GM18508 (cell line): ENCODE data around the gene ADAM15.

Experiments used
- ATAC-seq: cut with Tn5 transposase; IDR thresholded peaks from one replicate; pipeline ENCODE4 v1.9.1; 2021; ENCODE audit warnings: moderate number of reproducible peaks; ENCODE audit not compliant: insufficient read depth, unreplicated experiment

The ADAM15 gene

DNA sequence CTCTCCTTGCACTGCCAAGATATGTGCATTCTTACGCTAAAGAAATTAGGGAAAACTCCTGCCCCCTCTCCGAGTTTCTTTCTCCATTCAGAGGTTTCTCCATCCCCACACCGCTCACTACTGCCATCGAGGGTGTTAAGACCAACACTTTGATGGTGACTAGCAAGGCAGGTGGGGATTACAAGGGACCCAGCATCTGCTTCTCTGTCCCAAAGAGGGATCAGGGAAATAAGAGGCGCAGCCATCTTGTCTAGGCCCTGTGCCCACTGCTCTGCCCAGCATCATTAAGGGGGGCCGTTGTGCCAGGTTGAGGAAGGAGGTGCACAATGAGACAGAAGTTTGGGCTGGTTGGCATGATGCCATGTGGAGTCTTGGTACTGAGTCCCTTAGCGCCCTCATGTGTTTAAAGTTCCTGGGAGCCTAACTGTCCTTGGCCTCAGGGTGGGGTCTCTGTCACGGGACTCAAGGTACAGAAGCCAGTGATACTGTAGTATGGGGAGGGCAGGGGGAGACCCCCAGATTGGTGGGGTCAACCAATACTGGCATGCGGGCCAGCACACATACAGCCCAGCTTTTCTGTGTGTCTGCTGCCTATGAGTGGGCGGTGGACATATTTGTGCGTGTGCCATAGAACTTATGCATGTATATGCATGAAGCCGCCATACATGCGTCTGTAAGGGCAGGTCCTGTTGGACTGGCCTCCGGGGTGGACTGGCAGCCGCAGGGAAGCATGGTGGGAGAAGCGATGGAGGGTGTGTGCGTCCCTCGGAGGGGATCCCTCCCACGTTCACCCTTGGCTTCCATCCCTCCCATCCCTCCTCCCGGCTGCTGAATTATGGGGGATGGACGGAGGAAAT, 33.0 kb downstream of the ADAM15 start:
- ATAC-seq: no peak

- ATAC-seq: peak; percentile 50
These were observed 33.8 kb downstream of the ADAM15 start for GRCh38 chr1:155084722-155085503.

DNA sequence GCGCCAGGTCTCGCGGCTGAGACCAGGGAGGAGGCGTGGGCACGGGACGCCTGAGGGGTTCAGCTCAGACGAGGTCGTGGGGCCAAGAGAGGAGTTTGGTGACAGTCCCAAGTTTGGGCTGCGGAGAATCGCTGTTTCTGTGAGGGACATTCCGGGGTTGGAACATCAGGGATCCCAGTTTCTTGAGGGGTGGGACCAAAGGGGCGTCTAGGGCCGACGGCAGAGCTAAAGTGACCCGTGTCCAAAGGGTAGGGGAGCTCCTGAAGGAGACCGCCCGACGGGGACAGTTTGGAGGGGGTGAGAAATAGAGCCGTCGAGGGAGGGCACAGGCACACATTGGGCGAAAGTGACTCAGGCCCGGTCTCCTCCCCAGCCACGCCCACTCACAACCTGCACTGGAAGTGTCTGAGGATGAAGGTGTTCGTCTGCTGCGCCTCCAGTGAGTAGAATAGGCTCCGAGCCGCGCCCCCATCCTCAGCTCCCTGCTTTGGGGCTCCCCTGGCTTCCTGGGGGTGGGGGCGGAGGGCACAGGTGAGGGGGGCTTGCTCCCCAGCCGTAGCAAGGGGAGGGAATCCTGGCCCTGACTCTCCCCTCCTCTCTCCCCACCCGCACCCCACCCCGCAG, 34.5 kb downstream of the ADAM15 start:
- no peak for ATAC-seq

- ATAC-seq: no peak
These were observed 35.1 kb downstream of the ADAM15 start for GRCh38 chr1:155086128-155086741.

DNA sequence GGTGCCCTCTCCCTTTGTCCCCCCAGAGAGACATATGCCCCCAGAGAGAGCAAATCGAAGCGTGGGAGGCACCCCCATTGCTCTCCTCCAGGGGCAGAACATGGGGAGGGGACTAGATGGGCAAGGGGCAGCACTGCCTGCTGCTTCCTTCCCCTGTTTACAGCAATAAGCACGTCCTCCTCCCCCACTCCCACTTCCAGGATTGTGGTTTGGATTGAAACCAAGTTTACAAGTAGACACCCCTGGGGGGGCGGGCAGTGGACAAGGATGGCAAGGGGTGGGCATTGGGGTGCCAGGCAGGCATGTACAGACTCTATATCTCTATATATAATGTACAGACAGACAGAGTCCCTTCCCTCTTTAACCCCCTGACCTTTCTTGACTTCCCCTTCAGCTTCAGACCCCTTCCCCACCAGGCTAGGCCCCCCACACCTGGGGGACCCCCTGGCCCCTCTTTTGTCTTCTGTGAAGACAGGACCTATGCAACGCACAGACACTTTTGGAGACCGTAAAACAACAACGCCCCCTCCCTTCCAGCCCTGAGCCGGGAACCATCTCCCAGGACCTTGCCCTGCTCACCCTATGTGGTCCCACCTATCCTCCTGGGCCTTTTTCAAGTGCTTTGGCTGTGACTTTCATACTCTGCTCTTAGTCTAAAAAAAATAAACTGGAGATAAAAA, 35.9 kb downstream of the ADAM15 start:
- ATAC-seq: no peak

DNA sequence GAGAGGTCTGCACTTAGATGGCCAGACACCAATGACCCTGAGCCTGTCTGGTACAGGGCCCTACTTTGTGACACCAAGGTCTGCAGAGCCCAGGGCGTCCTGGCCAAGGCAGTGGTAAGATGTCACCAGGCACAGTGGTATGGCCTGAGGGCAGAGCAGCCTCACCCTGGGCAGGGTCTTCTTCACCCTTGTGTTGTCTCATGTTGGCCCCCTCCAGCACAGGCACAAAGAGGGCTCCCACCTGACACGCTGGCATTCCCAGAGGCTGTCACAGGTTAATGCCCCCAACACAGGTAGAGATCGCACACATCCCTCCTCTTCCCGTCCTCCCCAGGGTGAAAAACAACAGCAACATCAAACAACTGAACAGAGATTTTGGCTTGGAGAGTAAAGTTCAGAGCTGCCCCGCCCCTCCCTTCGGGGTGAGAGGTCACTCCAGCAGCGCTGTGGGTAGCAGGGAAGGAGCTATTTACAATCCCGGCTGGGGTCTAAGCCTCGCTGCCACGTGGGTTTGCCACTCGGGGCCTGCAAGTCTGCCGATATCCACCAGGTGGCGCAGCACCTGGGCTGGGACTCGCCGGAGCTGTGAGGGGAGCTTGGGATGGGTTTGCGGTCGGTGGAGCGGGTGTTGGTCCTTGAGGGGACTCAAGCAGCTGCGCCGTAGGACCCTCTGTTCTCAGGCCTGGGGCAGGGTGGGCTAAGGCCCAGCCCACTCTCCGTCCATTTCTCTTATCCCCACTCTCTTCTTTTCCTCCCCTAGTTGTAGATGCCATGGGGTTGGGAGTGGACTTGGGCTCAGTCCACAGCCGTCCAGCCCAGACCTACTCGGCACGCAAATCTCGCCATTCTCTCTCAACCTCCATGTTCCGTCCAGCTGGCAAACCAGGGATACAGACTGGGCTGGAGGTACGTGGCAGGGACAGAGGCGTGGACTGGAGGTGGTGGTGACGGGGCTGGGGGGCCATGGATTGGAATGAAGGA, 40.2 kb downstream of the ADAM15 start:
- ATAC-seq: no peak

GRCh38 chr1:155092131-155092530, 41.0 kb downstream of the ADAM15 start:
- no peak for ATAC-seq

GRCh38 chr1:155092641-155093040, 41.5 kb downstream of the ADAM15 start:
- ATAC-seq: no peak

DNA sequence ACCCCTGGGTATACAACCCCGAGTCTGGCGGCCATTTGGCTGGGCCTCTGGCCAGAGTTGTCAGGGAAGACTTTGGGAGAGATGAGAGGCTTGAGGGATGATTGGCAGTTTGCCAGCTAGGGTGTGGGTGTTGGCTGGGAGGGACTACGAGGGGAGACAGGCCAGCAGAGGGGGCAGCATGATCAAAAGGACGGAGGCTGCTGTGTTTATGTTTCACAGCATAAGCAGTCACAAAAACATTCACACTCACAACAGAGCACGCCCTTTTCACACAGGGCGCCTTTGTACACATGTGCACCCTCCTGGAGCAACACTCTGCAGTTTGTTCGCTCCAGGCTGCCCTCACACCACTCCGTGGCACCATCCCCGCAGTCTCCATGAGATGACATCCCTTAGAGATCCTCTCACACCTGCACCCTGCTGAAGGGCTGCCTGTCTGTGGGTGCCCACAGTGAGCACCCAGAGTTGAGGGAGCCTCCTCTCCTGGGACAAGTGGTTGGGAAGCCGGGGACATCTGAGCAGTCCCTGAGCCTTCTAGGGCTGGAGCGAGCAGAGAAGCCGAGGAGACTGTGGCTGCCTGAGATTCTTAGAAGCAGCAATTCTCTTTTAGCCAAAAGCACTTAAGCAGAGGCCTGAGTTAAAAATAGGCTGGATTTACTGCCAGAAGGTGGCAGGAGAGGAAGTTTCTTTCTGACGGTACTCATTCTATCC, 43.0 kb downstream of the ADAM15 start:
- no peak for ATAC-seq

GRCh38 chr1:155094622-155094948, 43.5 kb downstream of the ADAM15 start:
- ATAC-seq: no peak

- ATAC-seq: no peak
These were observed 48.2 kb downstream of the ADAM15 start for GRCh38 chr1:155099331-155099730.

DNA sequence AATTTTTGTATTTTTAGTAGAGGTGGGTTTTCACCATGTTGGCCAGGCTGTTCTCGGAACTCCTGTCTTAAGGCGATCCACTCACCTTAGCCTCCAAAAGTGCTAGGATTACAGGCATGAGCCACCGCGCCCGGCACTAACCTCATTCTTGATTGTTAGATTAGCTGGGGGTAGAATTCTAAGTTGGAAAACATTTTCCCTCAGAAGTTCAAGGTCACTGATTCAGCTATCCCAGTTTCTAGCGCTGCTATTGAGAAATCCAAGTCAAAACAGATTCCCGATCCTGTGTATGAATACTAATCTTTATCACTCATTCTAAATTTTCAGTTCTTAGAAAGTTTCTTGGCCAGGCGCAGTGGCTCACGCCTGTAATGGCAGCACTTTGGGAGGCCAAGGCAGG, 52.2 kb downstream of the ADAM15 start:
- no peak for ATAC-seq

DNA sequence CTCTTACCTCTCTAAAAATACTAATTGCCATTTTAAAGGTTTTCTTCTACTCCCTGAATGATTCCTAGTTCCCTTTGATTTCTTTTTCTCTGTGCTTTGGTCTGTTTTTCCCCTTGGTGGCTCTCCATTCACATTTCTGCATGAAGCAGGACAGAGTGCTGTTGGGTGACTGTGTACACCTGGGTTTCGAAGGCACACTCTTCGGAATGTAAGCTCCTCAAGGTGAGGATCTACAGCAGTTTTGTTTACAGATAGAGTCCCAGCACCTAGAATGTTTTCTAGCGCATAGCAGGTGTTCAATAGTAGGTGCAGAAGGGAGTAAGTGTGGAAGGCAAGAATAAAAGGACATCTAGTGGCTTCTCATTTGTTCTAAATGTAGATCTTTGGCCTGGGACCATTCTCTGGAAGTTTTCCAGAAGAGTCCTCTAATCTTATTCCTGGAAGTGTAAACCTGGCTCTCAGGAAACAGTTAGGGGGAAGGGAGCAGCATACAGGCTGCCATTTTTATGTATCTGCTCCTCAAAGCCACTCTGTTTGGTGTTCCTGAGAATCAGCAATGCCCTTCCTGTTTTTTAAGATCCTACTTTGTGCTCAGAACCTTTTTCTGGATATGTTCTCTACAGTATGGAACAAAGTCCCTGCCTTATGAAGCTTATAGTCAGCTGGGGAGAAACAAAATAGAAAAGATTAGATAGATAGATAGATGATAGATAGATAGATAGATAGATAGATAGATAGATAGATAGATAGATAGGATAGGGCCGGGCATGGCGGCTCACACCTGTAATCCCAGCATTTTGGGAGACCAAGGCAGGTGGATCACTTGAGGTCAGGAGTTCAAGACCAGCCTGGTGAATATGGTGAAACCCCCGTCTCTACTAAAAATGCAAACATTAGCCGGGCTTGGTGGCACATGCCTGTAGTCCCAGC, 53.8 kb downstream of the ADAM15 start:
- no peak for ATAC-seq

GRCh38 chr1:155105604-155106011, 54.5 kb downstream of the ADAM15 start:
- no peak for ATAC-seq

- no peak for ATAC-seq
These were observed 55.7 kb downstream of the ADAM15 start for GRCh38 chr1:155106862-155107261.

DNA sequence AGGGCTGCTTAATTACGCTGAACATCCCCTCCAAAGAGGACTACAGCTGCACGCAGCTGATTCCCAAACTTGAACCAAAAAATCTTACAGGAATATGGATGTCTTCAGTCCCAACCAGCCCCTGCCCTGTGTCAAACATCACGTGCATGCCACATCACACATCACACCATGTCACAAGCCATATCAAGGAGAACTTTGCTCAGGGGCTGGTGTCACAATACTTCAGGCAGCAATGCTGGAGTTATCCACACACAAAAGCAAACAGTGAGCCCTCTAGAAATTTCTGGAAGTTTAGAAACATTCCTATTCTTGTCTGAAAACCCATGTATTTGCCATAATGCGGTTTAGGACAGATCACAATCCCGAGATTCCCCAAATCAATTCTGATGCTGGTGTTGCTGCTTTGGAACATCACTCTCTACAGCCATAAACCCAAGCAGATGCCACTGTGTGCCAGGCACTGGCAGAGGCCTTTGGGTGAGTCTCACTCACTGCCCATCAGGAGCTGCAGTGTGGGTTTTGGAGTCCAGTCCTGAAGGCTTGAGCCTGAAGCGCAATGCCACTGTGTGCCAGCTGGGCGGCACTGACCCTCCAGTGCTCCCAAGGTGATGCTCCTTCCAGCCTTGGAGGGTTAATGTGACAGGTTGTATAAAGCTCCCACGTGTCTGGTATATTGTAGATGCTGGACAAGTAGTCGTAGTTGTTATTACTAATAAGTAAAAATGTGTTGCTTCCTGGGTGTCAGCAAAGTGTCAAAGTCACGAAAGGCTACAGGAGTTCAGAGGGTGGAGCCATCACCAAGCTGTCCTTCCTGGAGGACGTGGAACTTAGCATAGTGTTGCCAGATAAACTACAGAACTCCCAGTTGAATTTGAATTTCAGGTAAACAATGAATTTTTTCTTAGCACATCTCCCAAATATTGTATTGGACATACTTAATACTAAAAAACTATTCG, 56.5 kb downstream of the ADAM15 start:
- no peak for ATAC-seq
